GM19240 (cell line): ENCODE measurements around the gene RTN4R.
"Not testable (repeated sequence)": the region's sequence is repeated elsewhere in the genome, so short reads cannot be mapped to it uniquely, and the experiment has no call there.

Source experiments
- DNase-seq: peaks from one replicate; pipeline ENCODE4 v3.0.0; 2011; ENCODE audit warnings: low spot score; ENCODE audit not compliant: insufficient read length

RTN4R gene

GRCh38 chr22:20271114-20271994, 3.2 kb upstream of the RTN4R start:
- no peak for DNase-seq

DNA sequence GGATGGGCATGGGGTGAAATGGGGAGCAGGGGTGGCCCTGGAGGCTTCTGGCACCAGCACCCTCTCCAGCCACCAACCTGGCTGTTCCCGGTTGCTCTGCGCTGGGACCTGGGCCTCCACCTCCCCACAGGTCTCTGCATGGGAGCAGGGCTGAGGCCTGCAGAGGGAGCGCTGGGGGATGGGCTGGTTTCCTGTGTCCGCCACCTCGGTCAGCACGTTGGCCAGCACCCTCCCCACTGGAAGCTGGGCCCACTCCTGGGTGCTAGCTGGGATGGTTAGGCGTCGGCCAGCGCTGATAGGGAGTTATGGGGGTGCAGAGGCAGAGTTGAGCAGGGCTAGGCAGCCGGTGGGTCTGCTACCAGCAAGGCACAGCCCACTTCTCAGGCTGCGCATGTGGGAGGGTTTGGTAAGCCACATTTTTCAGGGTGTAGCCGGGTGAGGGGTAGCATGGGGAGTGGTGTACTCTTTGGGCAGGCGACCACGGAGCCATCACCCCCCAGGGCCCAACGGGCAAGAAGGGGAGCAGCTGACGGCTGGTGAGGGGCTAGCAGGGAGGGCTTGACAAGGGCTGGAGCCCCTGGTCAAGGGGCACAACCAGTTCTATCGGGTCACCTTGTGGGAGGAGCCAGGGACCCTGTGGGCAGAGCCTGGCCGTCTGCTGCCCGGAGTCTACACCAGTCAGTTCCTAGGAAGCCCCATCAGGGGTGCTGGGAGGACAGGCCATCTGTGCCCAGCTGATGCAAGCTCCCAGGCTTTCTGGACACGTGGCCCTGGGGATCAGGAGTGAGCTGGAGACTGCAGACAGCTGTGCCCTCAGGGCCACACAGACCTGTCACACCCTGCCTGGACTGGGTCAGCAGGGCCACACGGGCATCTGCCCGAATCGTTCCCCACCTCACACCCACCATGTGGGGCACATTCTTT, 2.3 kb upstream of the RTN4R start:
- DNase-seq = not testable (repeated sequence)

GRCh38 chr22:20269673-20270072, 1.6 kb upstream of the RTN4R start:
- not testable (repeated sequence) for DNase-seq

DNA sequence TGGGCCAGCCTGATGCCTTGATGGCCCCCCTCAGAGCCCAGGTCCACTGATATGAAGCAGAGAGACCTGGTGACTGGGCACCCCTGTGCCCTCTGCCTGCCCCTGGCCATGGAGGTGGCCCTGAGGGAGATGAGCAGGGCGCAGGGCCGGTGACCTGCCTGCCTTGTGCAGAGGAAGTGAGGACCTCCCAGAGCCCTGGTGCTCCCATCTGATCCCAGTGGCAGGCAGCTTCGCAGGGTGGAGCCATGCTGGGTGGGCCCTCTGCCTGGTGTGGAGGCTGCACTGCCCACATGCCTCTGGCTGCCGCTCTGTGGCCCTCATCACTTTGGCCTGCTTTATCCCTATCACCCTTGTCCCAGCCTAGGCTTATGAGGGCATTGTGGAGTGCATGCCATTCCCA, 1.1 kb upstream of the RTN4R start:
- DNase-seq = not testable (repeated sequence)

- DNase-seq = no peak
Observed at GRCh38 chr22:20267441-20268278, 458 bp downstream of the RTN4R start.

GRCh38 chr22:20266667-20267440, 1.3 kb downstream of the RTN4R start:
- DNase-seq = not testable (repeated sequence)

DNA sequence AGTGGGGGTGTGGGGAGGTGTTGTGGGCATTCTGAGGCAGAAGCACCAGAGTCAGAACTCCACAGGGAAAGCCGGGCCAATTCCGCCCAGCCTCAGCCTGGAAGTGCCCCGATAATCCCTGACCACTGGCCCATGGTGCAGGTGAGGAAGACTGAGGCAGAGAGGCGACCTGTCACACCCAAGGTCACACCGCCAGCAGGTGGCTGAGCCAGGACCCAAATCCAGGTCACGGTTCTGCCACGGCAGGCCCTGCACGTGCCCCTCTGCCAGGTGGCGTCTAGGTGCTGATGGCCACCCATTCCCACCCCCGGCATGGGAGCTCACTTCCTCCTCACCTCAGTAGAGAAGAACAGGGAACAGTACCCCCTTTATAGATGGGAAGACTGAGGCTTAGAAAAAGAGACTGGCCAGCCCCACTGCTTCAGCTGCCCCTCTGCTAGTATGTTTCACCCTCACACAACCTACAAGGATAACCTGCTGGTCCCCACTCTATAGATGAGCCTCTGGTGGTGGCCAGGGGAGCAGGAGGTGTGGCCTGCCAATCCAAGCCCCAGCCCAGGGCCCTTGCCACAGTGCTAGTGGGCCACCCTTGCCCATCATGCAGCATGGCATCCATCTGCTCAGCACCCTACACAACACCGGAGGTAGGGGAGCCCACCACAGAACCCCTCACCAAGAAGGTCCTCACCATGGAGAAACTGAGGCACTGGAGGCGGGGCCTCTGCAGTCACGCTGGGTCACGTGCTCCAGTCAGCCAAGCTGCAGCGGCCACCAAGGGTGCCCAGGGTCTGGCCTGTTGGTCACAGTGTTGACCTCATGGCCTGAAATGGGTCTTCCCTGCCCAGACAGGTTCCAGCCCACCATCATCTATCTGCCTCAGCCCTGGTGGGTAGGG, 2.1 kb downstream of the RTN4R start:
- DNase-seq = not testable (repeated sequence)

GRCh38 chr22:20264614-20265452, 3.3 kb downstream of the RTN4R start:
- no peak for DNase-seq

- not testable (repeated sequence) for DNase-seq
Observed at GRCh38 chr22:20263404-20264281, 4.5 kb downstream of the RTN4R start.

- no peak for DNase-seq
Observed at GRCh38 chr22:20262582-20263147, 5.5 kb downstream of the RTN4R start.

- DNase-seq = no peak
Observed at GRCh38 chr22:20261848-20262581, 6.1 kb downstream of the RTN4R start.

- no peak for DNase-seq
Observed at GRCh38 chr22:20260071-20260765, 7.9 kb downstream of the RTN4R start.

DNA sequence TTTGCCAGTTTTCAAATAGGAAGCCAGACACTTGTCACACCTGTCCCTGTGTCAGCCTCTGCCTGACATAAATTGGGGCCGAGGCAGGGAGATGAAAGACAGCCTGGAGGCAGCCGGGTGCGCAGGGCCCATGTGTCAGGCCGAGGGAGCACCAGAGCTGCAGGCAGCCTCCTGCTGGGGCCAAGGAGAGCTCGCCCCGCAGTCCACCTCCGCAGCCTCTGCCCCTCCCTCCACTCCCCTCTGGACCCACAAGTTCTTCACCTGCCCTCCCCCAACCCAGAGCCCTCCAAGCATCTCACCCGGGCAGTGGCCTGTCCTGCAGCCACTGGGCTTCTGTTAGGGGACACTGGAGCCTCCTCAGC, 8.8 kb downstream of the RTN4R start:
- DNase-seq = no peak

GRCh38 chr22:20258584-20259326, 9.4 kb downstream of the RTN4R start:
- no peak for DNase-seq

DNA sequence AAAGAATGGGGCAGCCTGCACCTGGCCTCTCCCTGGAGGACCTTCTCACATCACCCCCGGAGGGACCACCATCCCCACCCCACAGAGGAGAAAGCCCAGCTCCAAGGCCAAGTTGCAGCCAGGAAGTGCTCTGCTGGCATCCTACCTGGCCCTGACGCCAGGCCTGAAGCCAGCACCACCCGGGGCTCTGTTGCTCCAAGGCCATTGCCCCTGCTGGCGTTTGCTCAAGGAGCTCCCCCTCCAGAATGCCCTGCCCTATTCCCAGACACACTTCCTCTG, 10.2 kb downstream of the RTN4R start:
- DNase-seq = no peak
